MM.1S (cell line): ENCODE measurements around the gene ACACB.

Experiments used
- EZH2 ChIP-seq: fragments of 300-600 bp; sonication (generic); optimal IDR thresholded peaks from 2 replicates; pipeline ENCODE3; 2017; ENCODE audit warnings: low read depth, mild to moderate bottlenecking, antibody characterized with exemption, low read length, mixed read lengths
- TF ChIP-seq, protein P1 (sequence below): fragments of 300-600 bp; sonication (generic); IDR thresholded peaks from 2 replicates; pipeline ENCODE4 v1.5.1; 2016; ENCODE audit warnings: antibody characterized with exemption, low read length, mixed read lengths

DNA sequence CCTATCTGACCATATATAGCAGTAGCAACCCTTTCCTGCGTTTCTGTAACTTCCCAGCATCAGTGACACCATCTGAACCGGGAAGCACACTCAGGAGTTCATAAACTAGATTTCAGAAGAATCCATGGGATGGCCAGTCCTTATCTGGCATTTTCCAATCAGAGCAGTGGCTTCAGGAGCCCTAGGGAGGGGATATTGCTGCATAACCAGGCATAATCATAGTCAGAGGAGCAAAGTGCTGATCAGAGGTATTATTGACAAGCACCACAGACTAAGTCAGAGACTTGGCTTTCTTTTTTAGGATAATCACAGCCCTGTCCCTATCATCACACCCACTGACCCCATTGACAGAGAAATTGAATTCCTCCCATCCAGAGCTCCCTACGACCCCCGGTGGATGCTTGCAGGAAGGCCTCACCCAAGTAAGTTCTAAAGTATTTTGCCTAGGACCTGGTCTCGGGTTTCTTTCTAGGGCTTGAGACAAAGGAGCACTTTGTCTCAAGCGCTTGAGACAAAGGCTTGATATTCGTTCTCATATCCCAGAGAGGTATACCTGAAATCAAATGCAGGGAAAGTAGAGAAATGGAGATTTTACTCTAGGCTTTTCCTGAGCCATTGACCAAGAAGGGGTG, 137.6 kb downstream of the ACACB start:
- TF ChIP-seq EZH2, result no peak
- TF ChIP-seq, protein P1, sequence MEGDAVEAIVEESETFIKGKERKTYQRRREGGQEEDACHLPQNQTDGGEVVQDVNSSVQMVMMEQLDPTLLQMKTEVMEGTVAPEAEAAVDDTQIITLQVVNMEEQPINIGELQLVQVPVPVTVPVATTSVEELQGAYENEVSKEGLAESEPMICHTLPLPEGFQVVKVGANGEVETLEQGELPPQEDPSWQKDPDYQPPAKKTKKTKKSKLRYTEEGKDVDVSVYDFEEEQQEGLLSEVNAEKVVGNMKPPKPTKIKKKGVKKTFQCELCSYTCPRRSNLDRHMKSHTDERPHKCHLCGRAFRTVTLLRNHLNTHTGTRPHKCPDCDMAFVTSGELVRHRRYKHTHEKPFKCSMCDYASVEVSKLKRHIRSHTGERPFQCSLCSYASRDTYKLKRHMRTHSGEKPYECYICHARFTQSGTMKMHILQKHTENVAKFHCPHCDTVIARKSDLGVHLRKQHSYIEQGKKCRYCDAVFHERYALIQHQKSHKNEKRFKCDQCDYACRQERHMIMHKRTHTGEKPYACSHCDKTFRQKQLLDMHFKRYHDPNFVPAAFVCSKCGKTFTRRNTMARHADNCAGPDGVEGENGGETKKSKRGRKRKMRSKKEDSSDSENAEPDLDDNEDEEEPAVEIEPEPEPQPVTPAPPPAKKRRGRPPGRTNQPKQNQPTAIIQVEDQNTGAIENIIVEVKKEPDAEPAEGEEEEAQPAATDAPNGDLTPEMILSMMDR, result no peak
